Measurements from ENCODE around the gene VANGL2. TPM values are rescaled to one million over a fixed set of nuclear protein-coding genes. Genes with fewer than 3 reads are reported as not detected.

VANGL2 gene
- total and polyA plus RNA-seq, 9 of the 15 experiments (the other 6 are each of a cell fraction or from before 2014, with no cell fraction given): 0.28 to 4.0 (median 0.98) TPM

- TF ChIP-seq IRF9 (tag; IDR thresholded peaks at IDR 0.05) (no peak), BACH1 (tag; IDR thresholded peaks at IDR 0.05) (no peak; the same call in 1 of the 2 replicates), SMARCA5 (IDR thresholded peaks at IDR 0.05) (no peak), RNF2 (IDR thresholded peaks at IDR 0.05) (no peak), YBX1 (IDR thresholded peaks at IDR 0.05) (no peak), ZNF24 (IDR thresholded peaks at IDR 0.05) (no peak), ZNF655 (CRISPR knock-in tag; IDR thresholded peaks at IDR 0.05) (no peak), ZNF668 (CRISPR knock-in tag; IDR thresholded peaks at IDR 0.05) (no peak), ZBTB9 (CRISPR knock-in tag; IDR thresholded peaks at IDR 0.05) (no peak), PREB (CRISPR knock-in tag; IDR thresholded peaks at IDR 0.05) (no peak), ARID3A (IDR thresholded peaks at IDR 0.05; ENCODE audit: borderline replicate concordance, low read depth, low read length) (no peak), ZNF584 (CRISPR knock-in tag; IDR thresholded peaks at IDR 0.05; ENCODE audit: low read depth) (no peak), ETV6 (IDR thresholded peaks at IDR 0.05; ENCODE audit: borderline replicate concordance in 1 of 2, low read depth in 2 of 2, low read length in 1 of 2) (0 out of 4 replicates have a peak, but pooled peaks of 1 of the 2 experiments have one; percentile 7), ETV6 (CRISPR knock-in tag; IDR thresholded peaks at IDR 0.05; ENCODE audit: borderline replicate concordance) (no peak)
Observed at GRCh38 chr1:160361814-160362167, 38.6 kb upstream of the VANGL2 start (continued).

All from K562 (cell line).